Stimulated activated CD4-positive, alpha-beta T cell treated with anti-CD3 and anti-CD28 coated beads, Interleukin-1b, Interleukin-23, amount 100 ng/mL, for 24 hours (primary cell): Measurements from ENCODE around the gene ZFHX3.
"Not testable (repeated sequence)": the region's sequence is repeated elsewhere in the genome, so short reads cannot be mapped to it uniquely, and the experiment has no call there.

Source experiments
- DNase-seq, 4 experiments: peaks; one replicate each; pipeline ENCODE4 v3.0.0-alpha.2; 2020; ENCODE audit warnings: low read depth in 4 of 4, low spot score in 1 of 4

The ZFHX3 gene

DNA sequence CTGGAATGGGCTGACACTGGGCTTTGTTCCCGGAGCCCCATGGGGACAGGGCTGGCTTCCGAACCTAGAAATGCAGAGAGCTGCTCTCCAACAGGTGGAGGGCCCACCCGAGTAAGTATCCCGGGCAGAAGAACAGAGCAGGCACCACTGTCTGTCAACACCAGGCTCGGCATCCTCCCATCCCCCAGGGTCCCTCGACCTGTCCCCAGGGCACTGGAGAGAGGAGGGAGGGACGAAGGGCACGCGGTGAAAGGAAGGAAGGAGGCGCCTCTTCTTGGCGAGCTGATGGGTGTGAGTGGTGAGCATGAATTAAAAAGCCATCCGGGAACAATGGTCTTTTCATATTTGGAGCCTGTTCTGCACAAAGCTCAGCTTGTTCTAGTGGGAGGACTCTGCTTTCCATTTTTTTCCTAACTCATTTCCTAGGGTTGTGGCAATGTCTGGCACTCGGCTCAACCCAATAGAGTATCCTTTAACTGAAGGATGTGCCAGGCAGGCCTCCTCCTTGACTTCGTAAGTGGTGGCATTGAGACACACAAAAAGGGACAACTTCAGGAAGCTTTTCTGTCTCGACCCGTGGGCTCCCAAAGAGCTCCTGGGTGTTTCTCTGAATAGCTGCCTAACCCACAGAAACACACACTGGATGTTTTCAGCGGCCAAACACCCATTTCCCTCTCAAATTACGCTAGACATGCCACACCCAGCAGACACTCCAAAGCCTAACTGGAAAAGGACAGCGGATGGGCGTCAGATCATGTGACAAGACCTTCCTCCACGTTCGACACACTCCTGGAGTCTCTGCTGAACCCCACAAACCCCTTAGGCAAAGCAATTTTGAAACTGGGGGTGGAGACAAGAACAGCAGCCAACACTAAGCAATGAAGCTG, 47.7 kb downstream of the ZFHX3 start:
- no peak for DNase-seq

DNA sequence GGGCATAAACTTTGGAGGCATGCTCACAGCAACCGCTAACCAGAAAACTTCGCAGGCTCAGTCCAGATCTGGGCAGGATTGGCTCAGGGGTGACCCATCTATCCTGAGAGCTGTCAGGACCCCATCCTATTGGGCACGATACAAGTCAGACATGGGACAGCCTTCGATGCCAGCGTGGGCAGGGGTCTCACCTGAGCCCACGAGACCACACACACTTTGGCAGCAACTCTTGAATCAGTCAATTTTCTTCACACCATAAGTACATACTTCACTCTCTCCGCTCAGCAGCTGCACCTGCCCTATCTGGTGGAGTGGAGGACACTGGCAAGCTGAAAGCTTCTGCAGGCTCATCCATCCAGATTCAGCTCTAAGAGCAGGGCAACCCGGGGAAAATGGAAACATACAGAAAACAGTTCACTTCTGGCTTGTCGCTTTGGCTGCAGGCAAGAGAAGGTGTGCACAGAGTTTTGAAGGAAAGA, 48.3 kb downstream of the ZFHX3 start:
- DNase-seq = no peak

DNA sequence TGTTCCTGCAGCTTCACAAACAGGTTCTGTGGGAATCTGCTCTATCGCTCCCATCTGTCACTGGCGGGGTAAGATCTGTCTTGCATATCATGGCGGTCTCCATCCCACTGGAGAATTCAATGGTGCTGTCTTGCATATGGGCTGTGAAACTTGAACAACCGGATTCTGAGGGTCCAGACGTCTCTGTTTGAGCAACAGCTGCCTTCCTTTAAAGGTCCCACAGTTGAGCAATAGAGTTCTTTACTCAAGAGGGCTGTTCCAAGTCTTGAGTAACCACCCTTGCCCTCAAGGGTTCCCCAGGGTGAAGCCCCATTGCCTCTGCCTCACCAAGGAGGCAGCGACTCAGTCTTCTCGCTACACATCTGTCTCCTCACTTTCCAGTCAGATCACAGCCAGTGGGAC, 50.8 kb downstream of the ZFHX3 start:
- DNase-seq = no peak

DNA sequence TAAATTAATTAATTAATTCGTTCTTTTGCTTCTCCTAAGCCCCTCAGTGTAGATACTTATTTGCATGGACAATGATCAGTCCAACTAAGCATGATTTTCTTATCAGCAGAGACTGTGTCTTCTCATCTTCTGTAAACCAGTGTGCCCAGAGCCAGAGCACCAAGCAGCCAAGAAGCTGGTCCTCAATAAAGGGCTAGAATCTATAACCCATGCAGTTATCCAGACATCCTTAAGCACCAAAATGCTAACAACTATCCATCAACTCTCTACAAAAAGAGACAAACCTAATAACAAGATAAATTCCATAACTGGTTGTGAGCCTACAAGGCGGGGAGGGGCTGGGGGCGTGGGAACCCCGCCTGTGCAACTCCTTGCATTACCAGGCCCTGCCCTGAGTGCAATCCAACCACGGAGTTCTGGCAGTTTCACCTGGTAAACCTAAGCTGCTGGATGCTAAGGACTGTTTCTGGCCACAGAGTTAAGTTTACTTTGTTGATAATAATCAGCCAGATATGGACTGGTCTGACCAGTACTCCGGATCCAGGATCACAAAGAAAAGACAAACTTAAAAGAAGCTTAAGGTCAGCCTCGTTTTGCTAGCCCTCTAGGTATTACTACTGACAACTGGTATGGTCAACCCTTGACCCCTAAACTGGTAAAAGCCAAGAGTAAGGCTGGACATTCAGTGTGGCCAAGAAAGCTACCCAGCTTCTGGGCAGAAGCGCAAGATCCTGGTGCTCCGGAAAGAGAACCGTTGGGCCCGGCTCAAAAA, 51.5 kb downstream of the ZFHX3 start:
- DNase-seq = no peak

DNA sequence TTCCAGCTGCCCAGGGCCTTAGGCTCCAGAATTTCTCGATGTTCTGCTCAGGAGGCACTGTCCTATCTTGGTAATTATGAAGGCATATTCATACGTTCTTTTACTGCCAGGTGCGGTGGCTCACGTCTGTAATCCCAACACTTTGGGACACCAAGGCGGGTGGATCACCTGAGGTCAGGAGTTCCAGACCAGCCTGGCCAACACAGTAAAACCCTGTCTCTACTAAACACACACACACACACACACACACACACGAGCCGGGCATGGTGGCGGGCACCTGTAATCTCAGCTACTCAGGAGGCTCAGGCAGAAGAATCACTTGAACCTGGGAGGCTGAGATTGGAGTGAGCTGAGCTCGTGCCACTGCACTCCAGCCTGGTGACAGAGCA, 52.1 kb downstream of the ZFHX3 start:
- not testable (repeated sequence) for DNase-seq

DNA sequence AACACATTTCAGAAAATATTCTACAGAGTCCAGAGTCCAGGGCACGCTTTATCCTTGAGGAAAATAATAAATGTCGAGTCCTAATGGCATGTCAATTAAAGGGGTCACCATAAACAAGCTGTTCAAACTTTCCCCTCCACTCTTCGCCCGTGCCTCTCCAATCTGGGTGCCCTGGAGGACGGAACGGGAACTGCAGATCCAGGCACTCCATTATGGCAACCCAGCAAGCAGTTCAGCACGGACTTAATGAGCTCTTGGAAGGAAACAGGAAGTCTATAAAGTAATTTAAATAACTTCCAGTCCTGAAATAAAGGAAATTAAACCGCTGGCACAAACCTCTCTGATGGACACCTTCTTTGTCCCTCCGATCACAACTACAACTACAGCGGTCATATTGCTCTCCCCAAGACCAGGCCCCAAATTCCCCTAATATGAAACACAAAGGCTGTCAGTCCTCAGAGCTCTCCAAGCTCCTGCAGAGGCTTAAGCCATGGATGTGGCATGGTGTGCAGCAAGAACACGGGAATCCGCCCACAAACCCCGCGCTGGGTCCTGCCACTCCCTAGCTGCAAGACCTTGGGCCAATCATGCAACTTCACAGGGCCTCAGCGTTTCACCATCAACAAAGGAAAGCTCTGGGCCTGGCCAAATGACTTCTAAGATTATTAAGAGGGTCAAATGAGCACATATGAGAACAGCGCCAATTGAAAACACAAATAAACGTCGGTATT, 52.6 kb downstream of the ZFHX3 start:
- DNase-seq = no peak

DNA sequence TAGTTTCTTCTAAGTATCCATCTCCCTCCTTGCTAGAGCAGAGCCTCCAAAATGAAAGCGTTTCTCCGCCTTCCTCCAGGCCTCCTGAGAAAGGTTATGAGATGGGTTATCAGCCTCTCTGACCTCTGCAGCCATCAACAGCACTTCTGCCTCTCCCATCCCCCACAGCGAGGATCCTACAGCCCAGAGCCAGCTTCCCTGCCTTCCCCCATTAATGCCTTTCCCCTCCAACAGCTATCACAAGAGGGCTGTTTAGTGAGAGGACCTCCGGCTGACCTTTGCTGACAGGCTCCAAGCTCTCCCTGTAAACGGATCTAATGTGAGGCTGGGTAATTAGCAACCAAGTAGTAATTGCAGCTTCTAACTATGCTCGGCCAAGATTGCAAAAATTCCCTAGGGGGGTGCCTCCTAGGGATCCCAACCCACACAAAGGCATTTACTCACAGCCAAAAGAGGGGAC, 55.8 kb downstream of the ZFHX3 start:
- DNase-seq = no peak

DNA sequence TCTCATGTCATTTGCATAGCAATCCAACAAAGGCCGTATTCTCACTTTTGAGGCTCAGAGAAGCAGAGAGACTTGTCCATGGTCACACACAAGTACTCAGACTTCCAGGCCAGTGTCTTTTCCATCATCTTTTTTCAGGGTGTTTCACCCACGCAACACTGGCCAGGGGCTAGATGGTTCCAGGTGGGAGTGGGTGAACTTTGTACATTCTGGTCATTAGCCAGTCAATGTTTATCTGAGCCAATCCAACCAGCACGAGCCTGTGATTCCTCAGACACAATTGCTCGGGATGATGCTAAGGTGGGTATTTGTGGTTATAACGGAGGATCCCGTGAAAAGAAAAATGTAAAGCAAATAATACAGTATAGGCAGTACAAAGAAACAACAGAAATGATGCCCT, 56.3 kb downstream of the ZFHX3 start:
- no peak for DNase-seq

DNA sequence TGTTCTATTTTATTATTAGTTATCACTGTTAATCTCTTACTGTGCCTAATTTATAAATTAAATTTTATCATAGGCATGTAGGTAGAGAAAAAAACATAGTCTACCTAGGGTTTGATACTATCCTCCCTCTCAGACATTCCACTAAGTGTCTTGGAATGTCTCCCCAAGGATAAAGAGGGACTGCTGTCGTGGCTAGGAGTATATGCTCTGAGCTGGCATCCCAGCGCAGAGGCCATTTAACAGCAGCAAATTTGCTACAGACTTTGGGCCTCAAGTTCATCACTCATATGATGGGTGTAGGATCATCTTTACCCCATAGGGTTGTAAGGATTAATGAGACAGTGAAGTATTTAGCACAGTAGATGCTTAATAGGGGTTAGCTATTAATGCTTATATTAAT, 56.7 kb downstream of the ZFHX3 start:
- DNase-seq = no peak

DNA sequence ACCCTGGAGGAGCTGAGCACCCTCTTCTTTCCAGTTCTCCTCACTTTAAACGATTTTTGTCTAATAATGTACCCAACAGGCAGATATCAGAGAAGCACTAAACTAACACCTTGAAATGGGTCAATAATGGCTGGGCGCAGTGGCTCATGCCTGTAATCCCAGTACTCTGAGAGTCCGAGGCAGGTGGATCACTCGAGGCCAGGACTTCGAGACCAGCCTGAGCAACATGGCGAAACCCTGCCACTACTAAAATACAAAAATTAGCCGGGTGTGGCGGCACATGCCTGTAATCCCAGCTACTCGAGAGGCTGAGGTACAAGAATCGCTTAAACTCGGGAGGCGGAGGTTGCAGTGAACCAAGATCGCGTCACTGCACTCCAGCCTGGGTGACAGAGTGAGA, 57.4 kb downstream of the ZFHX3 start:
- no peak for DNase-seq

DNA sequence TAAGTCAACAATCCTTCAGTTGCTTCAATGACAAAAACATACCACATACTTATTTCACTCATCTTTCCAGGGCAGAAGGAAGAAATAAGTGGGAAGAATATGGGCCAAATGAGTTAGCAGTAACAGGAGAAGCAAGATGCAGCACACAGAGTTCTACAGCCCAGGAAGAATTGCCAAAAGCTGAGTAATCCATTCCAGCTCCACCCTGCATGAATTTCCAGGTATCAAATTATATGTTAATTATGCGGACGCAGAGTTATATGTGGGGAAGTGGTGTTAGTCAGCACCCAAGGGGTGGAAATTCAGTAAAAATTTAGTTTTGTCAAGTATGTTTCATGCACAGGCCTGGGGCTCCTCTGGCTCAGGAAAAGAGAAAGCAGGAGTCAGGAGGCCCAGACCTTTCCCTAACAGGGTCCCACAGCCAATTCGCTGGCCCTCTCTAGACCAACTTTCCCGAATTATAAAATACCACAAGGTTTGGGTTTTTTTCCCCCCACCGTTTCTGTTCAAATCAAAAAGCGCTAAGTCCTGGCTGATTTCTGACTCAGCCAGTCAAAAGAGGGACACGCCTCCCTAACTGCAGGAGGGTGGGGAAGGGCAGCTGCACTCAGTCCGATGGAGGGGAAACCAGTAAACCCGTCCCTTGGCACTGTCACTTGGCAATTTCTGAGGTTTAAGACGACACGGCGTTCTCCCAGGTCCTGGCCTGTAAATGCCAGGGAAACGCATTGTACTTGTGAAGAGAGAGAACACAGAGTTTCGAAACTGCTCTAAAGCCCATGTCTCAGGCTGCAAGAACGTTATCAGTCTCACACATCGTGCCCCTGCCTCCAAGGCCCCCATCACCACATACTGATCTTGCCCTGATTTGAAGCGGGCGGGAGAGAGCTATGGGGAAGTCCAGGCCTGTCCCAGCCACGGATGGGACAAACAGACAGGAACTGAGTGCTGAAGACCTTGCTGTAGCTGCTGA, 58.1 kb downstream of the ZFHX3 start:
- DNase-seq = no peak

DNA sequence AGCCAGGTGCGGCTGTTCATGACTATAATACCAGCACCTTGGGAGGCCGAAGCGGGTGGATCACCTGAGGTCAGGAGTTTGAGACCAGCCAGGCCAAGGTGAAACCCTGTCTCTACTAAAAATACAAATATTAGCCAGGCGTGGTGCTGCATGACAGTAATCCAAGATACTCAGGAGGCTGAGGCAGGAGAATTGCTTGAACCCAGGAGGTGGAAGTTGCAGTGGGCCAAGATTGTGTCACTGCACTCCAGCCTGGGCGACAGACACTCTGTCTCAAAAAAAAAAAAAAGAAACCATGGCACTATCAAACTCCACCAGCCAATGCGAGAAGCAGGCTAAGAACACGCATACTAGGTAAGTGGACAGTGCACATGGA, 58.7 kb downstream of the ZFHX3 start:
- not testable (repeated sequence) for DNase-seq

DNA sequence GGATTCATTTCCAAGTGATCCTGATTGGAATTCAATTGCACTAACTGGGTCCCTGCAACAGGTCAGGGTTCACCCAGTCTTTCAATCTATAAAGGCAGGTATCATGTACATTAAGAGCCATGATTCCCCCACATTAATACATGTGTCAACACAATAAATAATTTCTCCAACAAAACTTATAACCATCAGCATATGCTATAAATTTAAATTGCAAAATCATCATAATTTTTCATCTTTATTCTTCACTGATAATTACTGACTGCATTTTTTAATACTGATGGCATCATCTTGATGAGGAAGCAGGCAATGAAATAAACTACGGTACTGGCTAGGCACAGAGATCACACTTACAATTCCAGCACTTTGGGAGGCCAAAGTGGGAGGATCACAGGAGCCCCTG, 59.4 kb downstream of the ZFHX3 start:
- DNase-seq = no peak

DNA sequence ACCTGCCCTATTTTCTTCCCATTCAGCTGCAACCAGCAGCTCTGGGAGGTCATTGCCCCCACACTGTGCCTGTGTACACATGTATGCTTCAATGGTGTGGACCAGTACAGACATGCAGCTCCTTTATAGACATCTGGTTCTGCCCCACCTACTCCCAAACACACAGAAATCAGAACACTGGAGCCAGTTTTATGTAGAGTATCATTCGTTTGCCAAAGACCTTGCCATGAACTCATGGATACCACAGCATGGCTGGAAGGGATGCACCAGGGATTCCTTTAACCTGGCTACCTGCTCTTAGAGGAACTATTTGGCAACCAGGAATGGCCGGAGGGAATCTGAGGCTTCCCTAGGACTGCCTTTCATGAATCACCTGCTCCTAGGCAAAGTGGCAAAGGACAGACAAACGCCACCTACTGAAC, 60.4 kb downstream of the ZFHX3 start:
- DNase-seq = no peak

DNA sequence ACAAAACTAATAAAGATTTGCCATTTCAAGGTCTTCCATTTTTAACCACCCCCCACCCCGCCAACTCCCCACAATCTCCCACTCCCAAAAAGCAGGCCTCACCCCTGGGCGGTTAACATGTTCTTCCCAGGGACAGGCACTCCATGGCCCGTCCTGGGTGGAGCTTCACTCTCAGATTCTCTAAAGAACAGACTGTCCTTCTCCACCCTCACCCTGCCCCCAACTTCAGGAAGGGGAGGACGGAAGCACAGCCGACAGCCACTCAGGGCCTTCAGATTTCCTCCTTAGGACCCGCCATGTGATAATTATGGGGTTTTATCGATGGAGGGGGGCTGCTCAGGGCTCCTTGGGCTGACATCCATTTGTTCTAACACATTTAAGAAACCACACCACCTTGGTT, 61.9 kb downstream of the ZFHX3 start:
- DNase-seq = no peak

DNA sequence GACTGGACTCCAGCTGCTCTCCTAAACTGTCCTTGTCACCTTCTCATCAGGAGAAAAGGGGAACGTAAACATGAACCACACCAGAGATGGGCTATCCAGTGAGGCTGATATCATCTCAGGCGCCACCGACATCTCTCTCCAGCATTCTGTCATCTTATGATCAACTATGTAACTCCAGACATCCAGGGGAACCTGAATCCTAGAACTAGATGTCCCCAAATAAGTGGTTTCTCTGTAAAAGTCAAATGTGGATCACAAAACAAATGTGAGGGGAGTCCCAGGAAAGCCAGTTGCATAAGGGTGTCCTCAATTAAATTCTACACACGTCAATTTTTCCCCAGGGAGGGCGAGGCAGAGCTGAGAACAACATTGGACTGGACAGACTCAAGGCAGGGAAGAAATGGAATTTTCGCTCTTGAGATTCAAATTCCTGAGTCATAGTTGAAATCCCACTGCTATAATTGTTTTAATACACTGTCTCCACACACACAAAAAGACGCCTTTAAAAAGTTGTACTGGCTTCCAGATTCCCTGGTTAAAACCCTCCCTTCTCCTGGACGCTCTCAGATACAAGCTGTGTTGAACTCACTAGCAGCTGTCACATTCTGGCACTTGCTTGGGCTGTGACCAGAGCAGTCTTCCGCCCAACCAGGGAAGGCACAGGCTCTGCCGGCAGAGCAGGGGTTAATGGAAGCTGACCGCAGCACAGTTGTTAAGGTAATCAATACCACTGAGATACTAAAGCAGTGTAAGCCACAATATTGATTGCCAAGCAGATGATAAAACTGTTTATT, 62.6 kb downstream of the ZFHX3 start:
- DNase-seq = no peak

DNA sequence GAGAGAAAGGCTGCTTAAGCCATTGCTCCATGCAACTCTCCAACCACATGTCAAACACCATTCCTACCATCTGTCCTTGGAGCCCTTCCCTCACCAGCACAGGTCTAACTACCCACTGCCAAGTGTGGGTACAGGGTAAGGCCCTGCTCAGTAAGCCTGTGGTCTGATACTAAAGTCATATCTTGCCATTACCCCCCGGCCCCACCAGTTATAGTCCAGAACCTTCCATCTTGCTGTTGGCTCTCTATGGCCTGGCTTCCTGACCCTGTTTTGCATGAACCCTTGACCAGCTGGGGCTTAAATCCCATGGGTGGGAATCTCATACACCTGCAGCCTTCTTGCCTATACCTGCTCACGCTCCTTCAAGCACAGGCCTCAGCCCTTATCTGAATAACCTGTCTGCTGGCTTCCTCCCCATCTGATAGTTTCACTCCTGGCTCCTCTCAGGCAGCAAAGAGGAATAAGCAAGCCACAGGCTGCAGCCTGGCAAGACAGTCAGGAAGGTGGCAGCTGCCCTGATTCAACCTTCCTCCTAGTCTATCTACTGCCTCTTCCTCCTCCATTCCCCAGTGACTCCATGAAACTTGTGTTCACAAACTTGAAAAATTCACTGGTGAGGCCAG, 64.1 kb downstream of the ZFHX3 start:
- DNase-seq = no peak

DNA sequence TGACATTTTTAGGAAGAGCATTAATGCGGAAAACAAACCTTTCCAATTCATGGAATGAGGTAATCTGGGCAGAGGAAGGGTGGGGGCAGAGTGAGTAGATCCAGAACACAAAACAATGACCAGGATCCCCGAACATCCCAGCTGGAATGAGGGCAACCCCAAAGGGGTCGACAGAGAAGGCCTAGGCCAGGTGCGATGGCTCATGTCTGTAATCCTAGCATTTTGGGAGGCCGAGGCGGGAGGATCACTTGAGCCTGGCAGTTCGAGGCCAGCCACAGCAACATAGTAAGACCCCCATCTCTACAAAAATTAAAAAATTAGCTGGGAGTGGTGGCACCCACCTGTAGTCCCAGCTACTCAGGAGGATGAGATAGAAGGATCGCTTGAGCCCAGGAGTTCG, 64.7 kb downstream of the ZFHX3 start:
- no peak for DNase-seq

DNA sequence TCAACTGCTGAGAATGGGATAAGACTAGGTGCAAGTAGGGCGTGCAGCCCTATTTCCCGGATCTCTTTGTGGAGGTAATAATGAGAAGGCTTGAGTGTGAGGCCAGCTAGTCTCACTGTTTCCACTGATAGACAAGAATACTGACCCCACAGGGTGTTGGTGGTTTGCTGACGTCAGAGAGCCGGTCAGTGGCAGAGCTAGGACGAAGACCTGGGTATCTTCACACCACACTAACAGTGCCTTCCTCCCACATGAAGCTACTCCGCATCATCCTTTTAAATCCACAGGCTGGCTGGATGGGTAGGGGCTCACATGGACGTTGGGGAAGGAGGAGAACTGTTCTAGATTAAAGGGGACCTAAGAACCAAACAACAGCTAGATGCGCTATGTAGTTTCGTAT, 68.0 kb downstream of the ZFHX3 start:
- DNase-seq = no peak
